HCT116 (cell line): ENCODE results near the gene CAPN2. TPM values are rescaled to one million over a fixed set of nuclear protein-coding genes. Genes with fewer than 3 reads are reported as not detected.

Experiments
- ATAC-seq: fragments of 200-7000 bp; cut with Tn5 transposase; 2 replicates; pipeline ENCODE4 v1.9.1; 2020; ENCODE audit warnings: mild to moderate bottlenecking, moderate library complexity
- BruUV-seq: library from RNA; stranded (reverse); fragments of 400-500 nt; replicated peaks from 2 replicates; lab custom pipeline; 2021; lab: Mats Ljungman, UMichigan
- CTCF ChIA-PET: fragments of 300-600 bp; sonication (Branson Sonifier 250); formaldehyde crosslinking; loops from one replicate; lab custom pipeline; 2021; ENCODE audit warnings: antibody characterized with exemption; lab: Charles Lee
- POLR2A ChIA-PET: fragments of 300-600, 350-600 bp; sonication (Branson Sonifier 250); formaldehyde crosslinking; loops from one replicate; lab custom pipeline; 2021; ENCODE audit warnings: antibody characterized with exemption; lab: Charles Lee
- RAD21 ChIA-PET, 2 experiments: fragments of 300-600 bp; sonication (Branson Sonifier 250); formaldehyde crosslinking; loops; one replicate each; lab custom pipeline; 2023; ENCODE audit warnings: low total read pairs in 2 of 2; ENCODE audit not compliant: uncharacterized antibody in 2 of 2, unreplicated experiment in 2 of 2, low non-redundant PET in 1 of 2; lab: Charles Lee
- DNase-seq: peaks from one replicate; pipeline ENCODE4 v3.0.0-alpha.2; 2010; ENCODE audit warnings: low read depth, low spot score
- H2AFZ ChIP-seq: fragments of 200-600 bp; shearing (Covaris generic), sonication (generic); 2 replicates; pipeline ENCODE4 v1.6.1; 2017; ENCODE audit warnings: low read depth, mixed run types, mixed read lengths, antibody characterized with exemption, low read length; ENCODE audit not compliant: poor library complexity, severe bottlenecking
- H3K27ac ChIP-seq: 2 replicates; pipeline ENCODE4 v1.5.1; 2012; ENCODE audit warnings: low read depth, low read length
- H3K27me3 ChIP-seq: fragments of 200-600 bp; sonication (generic); 2 replicates; pipeline ENCODE4 v1.6.1; 2016; ENCODE audit warnings: mixed run types, low read length, mixed read lengths; ENCODE audit not compliant: insufficient read depth
- H3K36me3 ChIP-seq, 2 experiments: fragments of 200-500 bp in 1 of 2; fragments of 200-600 bp in 1 of 2; sonication (Bioruptor generic) in 1 of 2; sonication (generic) in 1 of 2; 2 replicates each; pipeline versions ENCODE4 v1.5.1 to v1.6.1; 2014 to 2016; ENCODE audit warnings: low read length in 2 of 2, inconsistent platforms in 1 of 2, mixed read lengths in 1 of 2, mixed run types in 1 of 2; ENCODE audit not compliant: insufficient read depth in 2 of 2, control insufficient read depth in 1 of 2
- H3K4me1 ChIP-seq, 2 experiments: fragments of 200-600 bp in 1 of 2; sonication (generic) in 1 of 2; 2 replicates each; pipeline versions ENCODE4 v1.5.1 to v1.6.1; 2012 to 2017; ENCODE audit warnings: low read length in 2 of 2, inconsistent platforms in 1 of 2, mild to moderate bottlenecking in 1 of 2, mixed read lengths in 1 of 2, mixed run types in 1 of 2, moderate library complexity in 1 of 2; ENCODE audit not compliant: insufficient read depth in 2 of 2, control insufficient read depth in 1 of 2
- H3K4me2 ChIP-seq: fragments of 200-600 bp; sonication (generic); 2 replicates; pipeline ENCODE4 v1.6.1; 2017; ENCODE audit warnings: mixed run types, low read length, mixed read lengths
- H3K4me3 ChIP-seq, 2 experiments: fragments of 200-600 bp in 1 of 2; sonication (generic) in 1 of 2; replicated peaks in 1 of 2; 2 replicates each; pipeline ENCODE4 v1.5.1; 2011 to 2016; ENCODE audit warnings: low read length in 2 of 2, control low read depth in 1 of 2, low read depth in 1 of 2, mild to moderate bottlenecking in 1 of 2, mixed read lengths in 1 of 2, mixed run types in 1 of 2
- H3K79me2 ChIP-seq: fragments of 200-600 bp; sonication (generic); 2 replicates; pipeline ENCODE4 v1.6.1; 2017; ENCODE audit warnings: mild to moderate bottlenecking, mixed run types, low read length, moderate library complexity, mixed read lengths; ENCODE audit not compliant: insufficient read depth
- H3K9ac ChIP-seq: fragments of 200-600 bp; sonication (generic); 2 replicates; pipeline ENCODE4 v1.6.1; 2016; ENCODE audit warnings: low read length, mixed read lengths
- H3K9me2 ChIP-seq: fragments of 200-600 bp; sonication (generic), shearing (Covaris generic); 2 replicates; pipeline ENCODE4 v1.6.1; 2017; ENCODE audit warnings: mixed run types, mild to moderate bottlenecking, moderate library complexity; ENCODE audit not compliant: insufficient read depth
- H3K9me3 ChIP-seq, 2 experiments: fragments of 200-500 bp in 1 of 2; fragments of 200-600 bp in 1 of 2; sonication (Bioruptor generic) in 1 of 2; sonication (generic) in 1 of 2; 2 replicates each; pipeline ENCODE4 v1.6.1; 2014 to 2017; ENCODE audit warnings: low read length in 2 of 2, mixed read lengths in 2 of 2, inconsistent platforms in 1 of 2, low read depth in 1 of 2, mild to moderate bottlenecking in 1 of 2, mixed run types in 1 of 2, moderate library complexity in 1 of 2; ENCODE audit not compliant: control insufficient read depth in 1 of 2, insufficient read depth in 1 of 2
- H4K20me1 ChIP-seq: fragments of 200-600 bp; sonication (generic), shearing (Covaris generic); 2 replicates; pipeline ENCODE4 v1.6.1; 2017; ENCODE audit warnings: mixed run types, mild to moderate bottlenecking, moderate library complexity; ENCODE audit not compliant: insufficient read depth
- CBX3 ChIP-seq: IDR thresholded peaks from 2 replicates; pipeline ENCODE4 v1.6.1; 2012; ENCODE audit warnings: low read depth
- EGR1 ChIP-seq: IDR thresholded peaks from 2 replicates; pipeline ENCODE4 v1.6.1; 2012; ENCODE audit warnings: low read depth
- ELF1 ChIP-seq: IDR thresholded peaks from 2 replicates; pipeline ENCODE4 v1.6.1; 2012; ENCODE audit warnings: low read depth, borderline replicate concordance
- EZH2 ChIP-seq: fragments of 200-600 bp; sonication (generic); IDR thresholded peaks from 2 replicates; pipeline ENCODE4 v1.6.1; 2017; ENCODE audit warnings: antibody characterized with exemption, mixed run types
- EZH2phosphoT487 ChIP-seq: fragments of 200-600 bp; IDR thresholded peaks from 2 replicates; pipeline ENCODE4 v1.6.1; 2018; ENCODE audit warnings: antibody characterized with exemption, borderline replicate concordance
- JUND ChIP-seq: IDR thresholded peaks from 2 replicates; pipeline ENCODE4 v1.6.1; 2012
- POLR2AphosphoS5 ChIP-seq: IDR thresholded peaks from 2 replicates; pipeline ENCODE4 v1.6.1; 2011; ENCODE audit warnings: mild to moderate bottlenecking, low read depth, low read length, moderate library complexity
- SIN3A ChIP-seq: IDR thresholded peaks from 2 replicates; pipeline ENCODE4 v1.6.1; 2012; ENCODE audit warnings: low read depth
- SRF ChIP-seq: IDR thresholded peaks from 2 replicates; pipeline ENCODE4 v1.6.1; 2012; ENCODE audit warnings: low read depth
- YY1 ChIP-seq: IDR thresholded peaks from 2 replicates; pipeline ENCODE4 v1.6.1; 2011; ENCODE audit warnings: low read length, low read depth, moderate library complexity, mild to moderate bottlenecking; ENCODE audit not compliant: insufficient replicate concordance; ENCODE audit errors: extremely low read depth
- ZFX ChIP-seq: fragments of 450-650 bp; IDR thresholded peaks from 2 replicates; pipeline ENCODE4 v1.6.1; 2017
- intact Hi-C: fragments of 100-400 bp; cut with micrococcal nuclease; formaldehyde crosslinking; loops from 2 replicates; pipeline ENCODE4 v1.10.0; 2022
- total RNA-seq: library from RNA; stranded (reverse); gene quantifications from one replicate; pipeline ENCODE4 v1.2.1, GENCODE V29; 2021; ENCODE audit not compliant: unreplicated experiment
- TF ChIP-seq, protein P1 (sequence below): IDR thresholded peaks from 2 replicates; pipeline ENCODE4 v1.6.1; 2012; ENCODE audit warnings: low read depth
- TF ChIP-seq, protein P2 (sequence below), 3 experiments: fragments of 200-600 bp in 1 of 3; sonication (generic) in 1 of 3; IDR thresholded peaks in 2 of 3; conservative IDR thresholded peaks in 1 of 3; 2 replicates each; pipeline ENCODE4 v1.5.1; 2012 to 2017; ENCODE audit warnings: low read depth in 2 of 3, low read length in 2 of 3, antibody characterized with exemption in 1 of 3, borderline replicate concordance in 1 of 3, control low read depth in 1 of 3, mild to moderate bottlenecking in 1 of 3, mixed read lengths in 1 of 3, mixed run types in 1 of 3, moderate library complexity in 1 of 3; ENCODE audit not compliant: insufficient read depth in 1 of 3
- TF ChIP-seq, protein P3 (sequence below): IDR thresholded peaks from 2 replicates; pipeline ENCODE4 v1.6.1; 2011; ENCODE audit warnings: mild to moderate bottlenecking, low read length, moderate library complexity; ENCODE audit not compliant: insufficient replicate concordance; ENCODE audit errors: extremely low read depth

Gene CAPN2
- total RNA-seq, 1 experiment from 2014 or later: 173 TPM

GRCh38 chr1:223796210-223796609, 83.9 kb downstream of the CAPN2 start (continued):
- TF ChIP-seq, protein P1, sequence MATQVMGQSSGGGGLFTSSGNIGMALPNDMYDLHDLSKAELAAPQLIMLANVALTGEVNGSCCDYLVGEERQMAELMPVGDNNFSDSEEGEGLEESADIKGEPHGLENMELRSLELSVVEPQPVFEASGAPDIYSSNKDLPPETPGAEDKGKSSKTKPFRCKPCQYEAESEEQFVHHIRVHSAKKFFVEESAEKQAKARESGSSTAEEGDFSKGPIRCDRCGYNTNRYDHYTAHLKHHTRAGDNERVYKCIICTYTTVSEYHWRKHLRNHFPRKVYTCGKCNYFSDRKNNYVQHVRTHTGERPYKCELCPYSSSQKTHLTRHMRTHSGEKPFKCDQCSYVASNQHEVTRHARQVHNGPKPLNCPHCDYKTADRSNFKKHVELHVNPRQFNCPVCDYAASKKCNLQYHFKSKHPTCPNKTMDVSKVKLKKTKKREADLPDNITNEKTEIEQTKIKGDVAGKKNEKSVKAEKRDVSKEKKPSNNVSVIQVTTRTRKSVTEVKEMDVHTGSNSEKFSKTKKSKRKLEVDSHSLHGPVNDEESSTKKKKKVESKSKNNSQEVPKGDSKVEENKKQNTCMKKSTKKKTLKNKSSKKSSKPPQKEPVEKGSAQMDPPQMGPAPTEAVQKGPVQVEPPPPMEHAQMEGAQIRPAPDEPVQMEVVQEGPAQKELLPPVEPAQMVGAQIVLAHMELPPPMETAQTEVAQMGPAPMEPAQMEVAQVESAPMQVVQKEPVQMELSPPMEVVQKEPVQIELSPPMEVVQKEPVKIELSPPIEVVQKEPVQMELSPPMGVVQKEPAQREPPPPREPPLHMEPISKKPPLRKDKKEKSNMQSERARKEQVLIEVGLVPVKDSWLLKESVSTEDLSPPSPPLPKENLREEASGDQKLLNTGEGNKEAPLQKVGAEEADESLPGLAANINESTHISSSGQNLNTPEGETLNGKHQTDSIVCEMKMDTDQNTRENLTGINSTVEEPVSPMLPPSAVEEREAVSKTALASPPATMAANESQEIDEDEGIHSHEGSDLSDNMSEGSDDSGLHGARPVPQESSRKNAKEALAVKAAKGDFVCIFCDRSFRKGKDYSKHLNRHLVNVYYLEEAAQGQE: no peak
- TF ChIP-seq SIN3A (no peak), CBX3 (no peak), JUND (no peak), ZFX (no peak), YY1 (no peak), EZH2phosphoT487 (no peak), POLR2AphosphoS5 (no peak), EGR1 (no peak), EZH2 (no peak), SRF (no peak)

DNA sequence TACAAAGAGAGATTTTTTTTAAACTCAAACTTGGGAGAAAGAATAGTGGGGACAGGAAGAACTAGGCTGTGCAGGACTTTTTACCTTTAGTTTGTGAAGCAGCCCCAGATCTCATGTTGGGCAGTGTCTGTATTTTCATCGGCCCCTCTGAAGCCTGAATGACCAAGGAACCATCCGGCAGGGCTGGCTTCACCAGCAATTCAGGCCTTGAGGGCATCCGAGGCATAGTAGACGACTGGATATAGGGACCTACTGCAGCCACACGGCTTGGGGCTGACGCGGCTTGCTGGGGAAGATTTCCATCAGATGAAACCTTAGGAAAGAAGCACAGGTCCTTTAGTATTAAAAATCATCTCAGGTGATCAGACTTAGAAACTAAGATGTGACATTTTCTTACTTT, 89.7 kb downstream of the CAPN2 start:
- CTCF ChIA-PET: no interaction called here

More for the DNA sequence above, 89.7 kb downstream of the CAPN2 start:
- H3K79me2 ChIP-seq: no peaks in the 10 kb centered on the region
- RAD21 ChIA-PET: no interaction called here
- no peaks in the 10 kb centered on the region for H3K9me3 ChIP-seq
- no peaks in the 10 kb centered on the region for H3K9me2 ChIP-seq
- DNase-seq (no peak), ATAC-seq (no peak)
- H3K4me1 ChIP-seq: no peaks in the 10 kb centered on the region
- no peak overlapping the region for H2AFZ ChIP-seq
- BruUV-seq: no TSS peak
- H3K4me2 ChIP-seq: no peak overlapping the region
- H3K9ac ChIP-seq: no peak overlapping the region
- H4K20me1 ChIP-seq: no peaks in the 10 kb centered on the region
- TF ChIP-seq, protein P2, sequence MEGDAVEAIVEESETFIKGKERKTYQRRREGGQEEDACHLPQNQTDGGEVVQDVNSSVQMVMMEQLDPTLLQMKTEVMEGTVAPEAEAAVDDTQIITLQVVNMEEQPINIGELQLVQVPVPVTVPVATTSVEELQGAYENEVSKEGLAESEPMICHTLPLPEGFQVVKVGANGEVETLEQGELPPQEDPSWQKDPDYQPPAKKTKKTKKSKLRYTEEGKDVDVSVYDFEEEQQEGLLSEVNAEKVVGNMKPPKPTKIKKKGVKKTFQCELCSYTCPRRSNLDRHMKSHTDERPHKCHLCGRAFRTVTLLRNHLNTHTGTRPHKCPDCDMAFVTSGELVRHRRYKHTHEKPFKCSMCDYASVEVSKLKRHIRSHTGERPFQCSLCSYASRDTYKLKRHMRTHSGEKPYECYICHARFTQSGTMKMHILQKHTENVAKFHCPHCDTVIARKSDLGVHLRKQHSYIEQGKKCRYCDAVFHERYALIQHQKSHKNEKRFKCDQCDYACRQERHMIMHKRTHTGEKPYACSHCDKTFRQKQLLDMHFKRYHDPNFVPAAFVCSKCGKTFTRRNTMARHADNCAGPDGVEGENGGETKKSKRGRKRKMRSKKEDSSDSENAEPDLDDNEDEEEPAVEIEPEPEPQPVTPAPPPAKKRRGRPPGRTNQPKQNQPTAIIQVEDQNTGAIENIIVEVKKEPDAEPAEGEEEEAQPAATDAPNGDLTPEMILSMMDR (IDR thresholded peaks at IDR 0.05 in 2 of 3, conservative IDR thresholded peaks at IDR 0.05 in 1 of 3; ENCODE audit: borderline replicate concordance in 1 of 3, insufficient read depth in 1 of 3, low read depth in 2 of 3, low read length in 2 of 3): no peak
- TF ChIP-seq EGR1 (no peak), EZH2phosphoT487 (no peak), ZFX (no peak), ELF1 (no peak)
- TF ChIP-seq, protein P3, sequence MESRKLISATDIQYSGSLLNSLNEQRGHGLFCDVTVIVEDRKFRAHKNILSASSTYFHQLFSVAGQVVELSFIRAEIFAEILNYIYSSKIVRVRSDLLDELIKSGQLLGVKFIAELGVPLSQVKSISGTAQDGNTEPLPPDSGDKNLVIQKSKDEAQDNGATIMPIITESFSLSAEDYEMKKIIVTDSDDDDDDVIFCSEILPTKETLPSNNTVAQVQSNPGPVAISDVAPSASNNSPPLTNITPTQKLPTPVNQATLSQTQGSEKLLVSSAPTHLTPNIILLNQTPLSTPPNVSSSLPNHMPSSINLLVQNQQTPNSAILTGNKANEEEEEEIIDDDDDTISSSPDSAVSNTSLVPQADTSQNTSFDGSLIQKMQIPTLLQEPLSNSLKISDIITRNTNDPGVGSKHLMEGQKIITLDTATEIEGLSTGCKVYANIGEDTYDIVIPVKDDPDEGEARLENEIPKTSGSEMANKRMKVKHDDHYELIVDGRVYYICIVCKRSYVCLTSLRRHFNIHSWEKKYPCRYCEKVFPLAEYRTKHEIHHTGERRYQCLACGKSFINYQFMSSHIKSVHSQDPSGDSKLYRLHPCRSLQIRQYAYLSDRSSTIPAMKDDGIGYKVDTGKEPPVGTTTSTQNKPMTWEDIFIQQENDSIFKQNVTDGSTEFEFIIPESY: no peak
- no peak overlapping the region for H3K27ac ChIP-seq
- H3K36me3 ChIP-seq: peaks cover 18 to 45% of the 10 kb centered on the region in 2 experiments; a peak in 3 of 4 replicates
- intact Hi-C loops: no loop called here
- POLR2A ChIA-PET: no interaction called here
- H3K4me3 ChIP-seq: no peak overlapping the region
- no peaks in the 10 kb centered on the region for H3K27me3 ChIP-seq
